Transverse colon (tissue), 4 donors: Measurements from ENCODE around the gene KCTD15. TPM values are rescaled to one million over a fixed set of nuclear protein-coding genes. Genes with fewer than 3 reads are reported as not detected.

Experiments used
- DNase-seq: peaks from one replicate; pipeline ENCODE4 v3.0.0-alpha.2; 2019
- H3K27ac ChIP-seq, 4 donors: fragments of 200-600 bp; sonication (generic); 2 replicates each; pipeline ENCODE4 v1.5.1; 2016 to 2018; ENCODE audit warnings: inconsistent platforms in 4 of 4
- H3K27me3 ChIP-seq: fragments of 200-600 bp; sonication (generic); 2 replicates; pipeline ENCODE4 v1.5.1; 2017; ENCODE audit warnings: inconsistent platforms
- H3K36me3 ChIP-seq, 4 donors: fragments of 200-600 bp; sonication (generic); 2 replicates each; pipeline ENCODE4 v1.5.1; 2017 to 2019; ENCODE audit warnings: inconsistent platforms in 4 of 4
- H3K4me1 ChIP-seq, 4 donors: fragments of 200-600 bp; sonication (generic); 2 replicates each; pipeline ENCODE4 v1.5.1; 2017 to 2020; ENCODE audit warnings: inconsistent platforms in 4 of 4
- H3K4me3 ChIP-seq, 4 donors: fragments of 200-600 bp; sonication (generic); 1 replicate in 1 of 4; 2 replicates in 3 of 4; pipeline versions ENCODE4 v1.5.1 to v1.6.1; 2017 to 2019; ENCODE audit warnings: inconsistent platforms in 4 of 4
- H3K9me3 ChIP-seq, 2 donors: fragments of 200-600 bp; sonication (generic); 2 replicates each; pipeline ENCODE4 v1.5.1; 2017 to 2019; ENCODE audit warnings: inconsistent platforms in 2 of 2
- CTCF ChIP-seq, 5 experiments: fragments of 200-600 bp in 3 of 5; fragments of 450-650 bp in 2 of 5; sonication (generic) in 3 of 5; IDR thresholded peaks; 1 replicate in 2 of 5; 2 replicates in 3 of 5; pipeline ENCODE4 v1.5.1; 2016 to 2017; ENCODE audit warnings: antibody characterized with exemption in 5 of 5, inconsistent platforms in 3 of 5, mild to moderate bottlenecking in 2 of 5, moderate library complexity in 1 of 5
- EP300 ChIP-seq: sonication (generic); formaldehyde crosslinking; IDR thresholded peaks from one replicate; pipeline ENCODE4 v1.6.1; 2017; ENCODE audit warnings: antibody characterized with exemption, low read depth
- POLR2A ChIP-seq: fragments of 450-650 bp; IDR thresholded peaks from one replicate; pipeline ENCODE4 v1.6.1; 2016; ENCODE audit warnings: antibody characterized with exemption, mild to moderate bottlenecking, moderate library complexity
- POLR2AphosphoS5 ChIP-seq, 3 donors: sonication (generic); formaldehyde crosslinking; IDR thresholded peaks; one replicate each; pipeline ENCODE4 v1.6.1; 2016; ENCODE audit warnings: antibody characterized with exemption in 3 of 3
- WGBS, 2 donors: methylation state at CpG; one replicate each; pipeline ENCODE4 v1.1.5; 2018; ENCODE audit warnings: low coverage in 1 of 2; 5-methylcytosine and 5-hydroxymethylcytosine counted together
- in situ Hi-C, 4 donors: fragments of 200-750 bp; cut with MboI; loops; one replicate each; pipeline versions ENCODE4 v1.15.0 to v1.15.1; 2017; ENCODE audit warnings: low sequenced_read_pairs in 3 of 4, low pct_ligation_motif_present in 1 of 4, low pct_unique_long_range_greater_than_20kb in 1 of 4
- intact Hi-C: fragments of 100-400 bp; cut with DNase I; formaldehyde crosslinking; loops from one replicate; pipeline ENCODE4 v1.15.1; 2023; ENCODE audit warnings: low total_unique reads
- total RNA-seq, 4 donors: library from RNA; depleted of rRNA; stranded (reverse); fragments of >200 nt; gene quantifications; one replicate each; pipeline ENCODE4 v1.1.0, GENCODE V29; 2016

Gene KCTD15
- total RNA-seq, 4 donors from 2014 or later = 28.5 to 158 (median 39.2) TPM

GRCh38 chr19:33752945-33753344 lies 43.7 kb upstream of the KCTD15 start:
- Histone ChIP-seq H3K36me3 (no peaks in the 10 kb centered on the region), H3K9me3 (no peaks in the 10 kb centered on the region), H3K27me3 (no peaks in the 10 kb centered on the region), H3K4me3 (no peak overlapping the region), H3K4me1 (no peaks in the 10 kb centered on the region), H3K27ac (no peak overlapping the region)
- WGBS, 2 donors = 73 to 87% methylated on average over 3 to 6 of the region's 6 CpGs
- no peak for TF ChIP-seq CTCF (IDR thresholded peaks at IDR 0.05)
- no peak for TF ChIP-seq POLR2AphosphoS5 (IDR thresholded peaks at IDR 0.05)
- TF ChIP-seq EP300 = no peak
- TF ChIP-seq POLR2A = no peak
- intact Hi-C loops (no loop called here), in situ Hi-C loops (loop anchor here in 2 of 4 donors (25.0 kb wide), 3 partner anchors 316 to 516 kb away; partner anchors contain the start of gene SLC7A10 (in 1 of the 2))
- DNase-seq = no peak

- no peaks in the 10 kb centered on the region for H3K27me3 ChIP-seq
- no peaks in the 10 kb centered on the region for H3K9me3 ChIP-seq
- 70 to 81% methylated on average over 2 to 7 of the region's 7 CpGs for WGBS, 2 donors
- H3K4me3 ChIP-seq = no peak overlapping the region
- DNase-seq = no peak
- no peaks in the 10 kb centered on the region for H3K4me1 ChIP-seq
- no peak for TF ChIP-seq POLR2A
- no peak for TF ChIP-seq EP300
- TF ChIP-seq POLR2AphosphoS5 (IDR thresholded peaks at IDR 0.05) = no peak
- TF ChIP-seq CTCF (IDR thresholded peaks at IDR 0.05) = no peak
- H3K36me3 ChIP-seq = no peaks in the 10 kb centered on the region
- in situ Hi-C loops = loop anchor here in 2 of 4 donors (25.0 kb wide), 3 partner anchors 317 to 517 kb away; partner anchors contain the start of gene SLC7A10 (in 1 of the 2)
- no peak overlapping the region for H3K27ac ChIP-seq
- intact Hi-C loops = no loop called here
Measured at GRCh38 chr19:33754361-33754760, 42.3 kb upstream of the KCTD15 start.

- H3K27ac ChIP-seq = no peak overlapping the region
- H3K9me3 ChIP-seq = no peaks in the 10 kb centered on the region
- intact Hi-C loops = no loop called here
- 61% methylated on average over 26 of the region's 26 CpGs; no CpG with 5 or more reads in 1 of the 2 donors for WGBS, 2 donors
- no peaks in the 10 kb centered on the region for H3K27me3 ChIP-seq
- TF ChIP-seq POLR2AphosphoS5 (IDR thresholded peaks at IDR 0.05) = no peak
- TF ChIP-seq CTCF (IDR thresholded peaks at IDR 0.05) = no peak
- TF ChIP-seq POLR2A = no peak
- TF ChIP-seq EP300 = no peak
- H3K36me3 ChIP-seq = no peaks in the 10 kb centered on the region
- H3K4me3 ChIP-seq = no peak overlapping the region
- DNase-seq = no peak
- no peaks in the 10 kb centered on the region for H3K4me1 ChIP-seq
- in situ Hi-C loops = loop anchor here in 2 of 4 donors (25.0 kb wide), 3 partner anchors 318 to 518 kb away; partner anchors contain the start of gene SLC7A10 (in 1 of the 2)
Measured at GRCh38 chr19:33755099-33756035, 41.3 kb upstream of the KCTD15 start.

GRCh38 chr19:33756177-33756576 lies 40.5 kb upstream of the KCTD15 start:
- TF ChIP-seq POLR2A (no peak), CTCF (IDR thresholded peaks at IDR 0.05) (no peak), POLR2AphosphoS5 (IDR thresholded peaks at IDR 0.05) (no peak), EP300 (no peak)
- no peak for DNase-seq
- no peak overlapping the region for H3K27ac ChIP-seq
- in situ Hi-C loops = loop anchor here in 2 of 4 donors (25.0 kb wide), 3 partner anchors 319 to 519 kb away; partner anchors contain the start of gene SLC7A10 (in 1 of the 2)
- no peaks in the 10 kb centered on the region for H3K4me1 ChIP-seq
- H3K9me3 ChIP-seq = no peaks in the 10 kb centered on the region
- no peaks in the 10 kb centered on the region for H3K36me3 ChIP-seq
- WGBS, 2 donors = 60 to 77% methylated on average over 1 to 11 of the region's 11 CpGs
- H3K4me3 ChIP-seq = no peak overlapping the region
- intact Hi-C loops = no loop called here
- no peaks in the 10 kb centered on the region for H3K27me3 ChIP-seq
